Measurements from ENCODE around the gene PLCB4.

PLCB4 gene

GRCh38 chr20:9339708-9340107, 270.8 kb downstream of the PLCB4 start:
- H3K4me1 ChIP-seq (ENCODE audit: insufficient read depth, low read length, poor library complexity, severe bottlenecking) = peaks cover 12% of the 10 kb centered on the region
- no peak overlapping the region for H2AFZ ChIP-seq (ENCODE audit: low read length)
- H3K4me2 ChIP-seq (ENCODE audit: low read depth, low read length, poor library complexity, severe bottlenecking) = no peak overlapping the region
- H3F3A ChIP-seq (ENCODE audit: low read depth) = no peaks in the 10 kb centered on the region
- TF ChIP-seq CTCF (conservative IDR thresholded peaks at IDR 0.05; ENCODE audit: low read length) (no peak), EZH2phosphoT487 (IDR thresholded peaks at IDR 0.05; ENCODE audit: borderline replicate concordance) (no peak)
- no peaks in the 10 kb centered on the region for H3K9me2 ChIP-seq (replicated peaks; ENCODE audit: low read depth, low read length)
- no peak overlapping the region for H3K9ac ChIP-seq (ENCODE audit: low read depth, low read length, poor library complexity, severe bottlenecking)
- H3K79me2 ChIP-seq (ENCODE audit: insufficient read depth, low read length) = no peaks in the 10 kb centered on the region
- no peaks in the 10 kb centered on the region for H3K9me3 ChIP-seq (ENCODE audit: insufficient read depth, low read depth, low read length)
- H3K4me3 ChIP-seq (ENCODE audit: low read length, poor library complexity, severe bottlenecking) = no peak overlapping the region
- peaks cover 15% of the 10 kb centered on the region; the same call in 1 of the 2 replicates for H3K36me3 ChIP-seq (ENCODE audit: insufficient read depth, low read length)
- H4K20me1 ChIP-seq (ENCODE audit: insufficient read depth, low read length, poor library complexity, severe bottlenecking) = no peaks in the 10 kb centered on the region
- no peaks in the 10 kb centered on the region for H3K27me3 ChIP-seq (ENCODE audit: insufficient read depth, low read length, poor library complexity, severe bottlenecking)

GRCh38 chr20:9342651-9343050, 273.8 kb downstream of the PLCB4 start:
- no peak overlapping the region for H3K9ac ChIP-seq (ENCODE audit: low read depth, low read length, poor library complexity, severe bottlenecking)
- peaks cover 35% of the 10 kb centered on the region for H3K4me1 ChIP-seq (ENCODE audit: insufficient read depth, low read length, poor library complexity, severe bottlenecking)
- H2AFZ ChIP-seq (ENCODE audit: low read length) = no peak overlapping the region
- H3K9me3 ChIP-seq (ENCODE audit: insufficient read depth, low read depth, low read length) = no peaks in the 10 kb centered on the region
- no peak for TF ChIP-seq CTCF (conservative IDR thresholded peaks at IDR 0.05; ENCODE audit: low read length)
- no peak for TF ChIP-seq EZH2phosphoT487 (IDR thresholded peaks at IDR 0.05; ENCODE audit: borderline replicate concordance)
- H3K27me3 ChIP-seq (ENCODE audit: insufficient read depth, low read length, poor library complexity, severe bottlenecking) = no peaks in the 10 kb centered on the region
- no peak overlapping the region for H3K4me2 ChIP-seq (ENCODE audit: low read depth, low read length, poor library complexity, severe bottlenecking)
- no peak overlapping the region for H3K4me3 ChIP-seq (ENCODE audit: low read length, poor library complexity, severe bottlenecking)
- H3K9me2 ChIP-seq (replicated peaks; ENCODE audit: low read depth, low read length) = no peaks in the 10 kb centered on the region
- H3K36me3 ChIP-seq (ENCODE audit: insufficient read depth, low read length) = peaks cover 15% of the 10 kb centered on the region; the same call in 1 of the 2 replicates
- H3F3A ChIP-seq (ENCODE audit: low read depth) = 0 out of 2 replicates have a peak, but pooled peaks cover 3% of the 10 kb centered on the region
- no peaks in the 10 kb centered on the region for H4K20me1 ChIP-seq (ENCODE audit: insufficient read depth, low read length, poor library complexity, severe bottlenecking)
- no peaks in the 10 kb centered on the region for H3K79me2 ChIP-seq (ENCODE audit: insufficient read depth, low read length)

GRCh38 chr20:9344083-9344920, 275.4 kb downstream of the PLCB4 start:
- no peak for TF ChIP-seq CTCF (conservative IDR thresholded peaks at IDR 0.05; ENCODE audit: low read length)
- no peak for TF ChIP-seq EZH2phosphoT487 (IDR thresholded peaks at IDR 0.05; ENCODE audit: borderline replicate concordance)
- no peaks in the 10 kb centered on the region for H4K20me1 ChIP-seq (ENCODE audit: insufficient read depth, low read length, poor library complexity, severe bottlenecking)
- H3K79me2 ChIP-seq (ENCODE audit: insufficient read depth, low read length) = no peaks in the 10 kb centered on the region
- H3K4me1 ChIP-seq (ENCODE audit: insufficient read depth, low read length, poor library complexity, severe bottlenecking) = peaks cover 39% of the 10 kb centered on the region
- no peak overlapping the region for H2AFZ ChIP-seq (ENCODE audit: low read length)
- H3K36me3 ChIP-seq (ENCODE audit: insufficient read depth, low read length) = peaks cover 15% of the 10 kb centered on the region; the same call in 1 of the 2 replicates
- no peaks in the 10 kb centered on the region for H3K27me3 ChIP-seq (ENCODE audit: insufficient read depth, low read length, poor library complexity, severe bottlenecking)
- no peak overlapping the region for H3K4me3 ChIP-seq (ENCODE audit: low read length, poor library complexity, severe bottlenecking)
- no peaks in the 10 kb centered on the region for H3K9me2 ChIP-seq (replicated peaks; ENCODE audit: low read depth, low read length)
- no peaks in the 10 kb centered on the region for H3K9me3 ChIP-seq (ENCODE audit: insufficient read depth, low read depth, low read length)
- H3K4me2 ChIP-seq (ENCODE audit: low read depth, low read length, poor library complexity, severe bottlenecking) = no peak overlapping the region
- 0 out of 2 replicates have a peak, but pooled peaks cover 3% of the 10 kb centered on the region for H3F3A ChIP-seq (ENCODE audit: low read depth)
- no peak overlapping the region for H3K9ac ChIP-seq (ENCODE audit: low read depth, low read length, poor library complexity, severe bottlenecking)
